ENCODE results near the gene ZNF415. TPM values are rescaled to one million over a fixed set of nuclear protein-coding genes. Genes with fewer than 3 reads are reported as not detected.
A peak's percentile ranks its signal among the peaks of the same experiment; 100 is the strongest.

Gene ZNF415
- total and polyA plus RNA-seq, 9 of the 15 experiments (the other 6 are each of a cell fraction or from before 2014, with no cell fraction given) = 0.06 to 0.82 (median 0.14) TPM; not detected in 2

GRCh38 chr19:53068834-53069233, 63.9 kb downstream of the ZNF415 start:
- intact Hi-C loops (cut with micrococcal nuclease) (no loop called here), in situ Hi-C loops (cut with MboI) (no loop called here)
- no peak overlapping the region for H3K9ac ChIP-seq (ENCODE audit: insufficient read depth in 1 of 2, low read depth in 2 of 2, low read length in 2 of 2)
- no peaks in the 10 kb centered on the region for H3K27me3 ChIP-seq (ENCODE audit: control insufficient read depth in 2 of 2, insufficient read depth in 2 of 2, low read length in 2 of 2)
- ChIA-PET POLR2A (no interaction called here), CTCF (ENCODE audit: low intra/inter-chr PET ratio) (no interaction called here)
- no peak overlapping the region for H2AFZ ChIP-seq (ENCODE audit: low read depth, low read length)
- H3K4me1 ChIP-seq (replicated peaks in 1 of 2; ENCODE audit: control insufficient read depth in 2 of 2, insufficient read depth in 2 of 2, low read length in 2 of 2) = no peaks in the 10 kb centered on the region
- H3K79me2 ChIP-seq (ENCODE audit: control insufficient read depth, insufficient read depth, low read length) = no peaks in the 10 kb centered on the region
- H3K9me1 ChIP-seq (ENCODE audit: control insufficient read depth, insufficient read depth, low read length) = no peaks in the 10 kb centered on the region
- no peak overlapping the region for H3K4me3 ChIP-seq
- H3K36me3 ChIP-seq (ENCODE audit: control insufficient read depth, insufficient read depth, low read length) = peaks cover 44% of the 10 kb centered on the region
- WGBS (ENCODE audit: insufficient coverage, low coverage, missing lambda C conversion rate) = 98% methylated on average over 5 of the region's 5 CpGs
- TF ChIP-seq ATF3 (IDR thresholded peaks at IDR 0.05) (no peak), ATF3 (CRISPR knock-in tag; conservative IDR thresholded peaks at IDR 0.05) (no peak), POLR2AphosphoS5 (IDR thresholded peaks at IDR 0.05; ENCODE audit: control insufficient read depth, insufficient read depth, low read depth, low read length) (no peak), ZNF75A (CRISPR knock-in tag; IDR thresholded peaks at IDR 0.05) (peak; percentile 87), ETV6 (IDR thresholded peaks at IDR 0.05; ENCODE audit: borderline replicate concordance in 1 of 2, low read depth in 2 of 2, low read length in 1 of 2) (no peak), ETV6 (CRISPR knock-in tag; IDR thresholded peaks at IDR 0.05; ENCODE audit: borderline replicate concordance) (no peak)
- TF ChIP-seq, protein P1, sequence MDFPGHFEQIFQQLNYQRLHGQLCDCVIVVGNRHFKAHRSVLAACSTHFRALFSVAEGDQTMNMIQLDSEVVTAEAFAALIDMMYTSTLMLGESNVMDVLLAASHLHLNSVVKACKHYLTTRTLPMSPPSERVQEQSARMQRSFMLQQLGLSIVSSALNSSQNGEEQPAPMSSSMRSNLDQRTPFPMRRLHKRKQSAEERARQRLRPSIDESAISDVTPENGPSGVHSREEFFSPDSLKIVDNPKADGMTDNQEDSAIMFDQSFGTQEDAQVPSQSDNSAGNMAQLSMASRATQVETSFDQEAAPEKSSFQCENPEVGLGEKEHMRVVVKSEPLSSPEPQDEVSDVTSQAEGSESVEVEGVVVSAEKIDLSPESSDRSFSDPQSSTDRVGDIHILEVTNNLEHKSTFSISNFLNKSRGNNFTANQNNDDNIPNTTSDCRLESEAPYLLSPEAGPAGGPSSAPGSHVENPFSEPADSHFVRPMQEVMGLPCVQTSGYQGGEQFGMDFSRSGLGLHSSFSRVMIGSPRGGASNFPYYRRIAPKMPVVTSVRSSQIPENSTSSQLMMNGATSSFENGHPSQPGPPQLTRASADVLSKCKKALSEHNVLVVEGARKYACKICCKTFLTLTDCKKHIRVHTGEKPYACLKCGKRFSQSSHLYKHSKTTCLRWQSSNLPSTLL (IDR thresholded peaks at IDR 0.05) = no peak
- H3K27ac ChIP-seq (ENCODE audit: extremely low read depth, low read depth, low read length) = no peak overlapping the region
- DNase-seq (ENCODE audit: extremely low read depth in 1 of 4, low spot score in 3 of 4) (no peak), FAIRE-seq (no peak), ATAC-seq (no peak)
- BruUV-seq (replicated peaks) = no TSS peak
- peaks cover 26% of the 10 kb centered on the region for H3K9me3 ChIP-seq (replicated peaks; ENCODE audit: control insufficient read depth, insufficient read depth, low read depth, low read length)
- H3K4me2 ChIP-seq (ENCODE audit: insufficient read depth, low read length) = no peak overlapping the region
- H4K20me1 ChIP-seq (replicated peaks; ENCODE audit: control insufficient read depth, insufficient read depth, low read length) = no peaks in the 10 kb centered on the region

Measured in K562 (cell line).